Hepatocyte (in vitro differentiated cells): ENCODE data around the gene SH2B3.

ENCODE experiments used
- EZH2 ChIP-seq: fragments of 200-600 bp; sonication (generic); IDR thresholded peaks from 2 replicates; pipeline ENCODE4 v1.6.1; 2016; ENCODE audit warnings: antibody characterized with exemption, mild to moderate bottlenecking, borderline replicate concordance
- EZH2phosphoT487 ChIP-seq: fragments of 200-600 bp; sonication (generic); IDR thresholded peaks from one replicate; pipeline ENCODE4 v1.6.1; 2018; ENCODE audit warnings: antibody characterized with exemption, mild to moderate bottlenecking, low read depth, moderate library complexity; ENCODE audit not compliant: unreplicated experiment, severe bottlenecking
- TF ChIP-seq, protein P1 (sequence below): fragments of 200-600 bp; sonication (generic); IDR thresholded peaks from 2 replicates; pipeline ENCODE4 v1.5.1; 2016; ENCODE audit warnings: antibody characterized with exemption, mild to moderate bottlenecking; ENCODE audit not compliant: poor library complexity

- TF ChIP-seq, protein P1, sequence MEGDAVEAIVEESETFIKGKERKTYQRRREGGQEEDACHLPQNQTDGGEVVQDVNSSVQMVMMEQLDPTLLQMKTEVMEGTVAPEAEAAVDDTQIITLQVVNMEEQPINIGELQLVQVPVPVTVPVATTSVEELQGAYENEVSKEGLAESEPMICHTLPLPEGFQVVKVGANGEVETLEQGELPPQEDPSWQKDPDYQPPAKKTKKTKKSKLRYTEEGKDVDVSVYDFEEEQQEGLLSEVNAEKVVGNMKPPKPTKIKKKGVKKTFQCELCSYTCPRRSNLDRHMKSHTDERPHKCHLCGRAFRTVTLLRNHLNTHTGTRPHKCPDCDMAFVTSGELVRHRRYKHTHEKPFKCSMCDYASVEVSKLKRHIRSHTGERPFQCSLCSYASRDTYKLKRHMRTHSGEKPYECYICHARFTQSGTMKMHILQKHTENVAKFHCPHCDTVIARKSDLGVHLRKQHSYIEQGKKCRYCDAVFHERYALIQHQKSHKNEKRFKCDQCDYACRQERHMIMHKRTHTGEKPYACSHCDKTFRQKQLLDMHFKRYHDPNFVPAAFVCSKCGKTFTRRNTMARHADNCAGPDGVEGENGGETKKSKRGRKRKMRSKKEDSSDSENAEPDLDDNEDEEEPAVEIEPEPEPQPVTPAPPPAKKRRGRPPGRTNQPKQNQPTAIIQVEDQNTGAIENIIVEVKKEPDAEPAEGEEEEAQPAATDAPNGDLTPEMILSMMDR: no peak
- TF ChIP-seq EZH2: no peak
- no peak for TF ChIP-seq EZH2phosphoT487
Measured at GRCh38 chr12:111389635-111390034, 16.1 kb upstream of the SH2B3 start.
